Measurements from ENCODE around the gene ARHGAP23.
A peak's percentile ranks its signal among the peaks of the same experiment; 100 is the strongest.
"Not testable (repeated sequence)": the region's sequence is repeated elsewhere in the genome, so short reads cannot be mapped to it uniquely, and the experiment has no call there.

ARHGAP23 gene

GRCh38 chr17:38464723-38465390 lies 36.6 kb downstream of the ARHGAP23 start:
- DNase-seq = no peak

- DNase-seq = no peak
Measured at GRCh38 chr17:38465391-38466345, 37.4 kb downstream of the ARHGAP23 start.

- no peak for DNase-seq
Measured at GRCh38 chr17:38466346-38467315, 38.4 kb downstream of the ARHGAP23 start.

GRCh38 chr17:38467491-38467890 lies 39.2 kb downstream of the ARHGAP23 start:
- no peak for DNase-seq

GRCh38 chr17:38469875-38470274 lies 41.6 kb downstream of the ARHGAP23 start:
- no peak for DNase-seq

- DNase-seq = not testable (repeated sequence)
Measured at GRCh38 chr17:38471253-38471652, 43.0 kb downstream of the ARHGAP23 start.

- not testable (repeated sequence) for DNase-seq
Measured at GRCh38 chr17:38474666-38475065, 46.4 kb downstream of the ARHGAP23 start.

GRCh38 chr17:38476549-38476948 lies 48.3 kb downstream of the ARHGAP23 start:
- DNase-seq = no peak

- not testable (repeated sequence) for DNase-seq
Measured at GRCh38 chr17:38477417-38477816, 49.2 kb downstream of the ARHGAP23 start.

- DNase-seq = not testable (repeated sequence)
Measured at GRCh38 chr17:38477951-38478350, 49.7 kb downstream of the ARHGAP23 start.

- DNase-seq = not testable (repeated sequence)
Measured at GRCh38 chr17:38478667-38479066, 50.4 kb downstream of the ARHGAP23 start.

- not testable (repeated sequence) for DNase-seq
Measured at GRCh38 chr17:38482039-38482699, 53.9 kb downstream of the ARHGAP23 start.

- not testable (repeated sequence) for DNase-seq
Measured at GRCh38 chr17:38482700-38483043, 54.4 kb downstream of the ARHGAP23 start.

GRCh38 chr17:38484242-38485145 lies 56.2 kb downstream of the ARHGAP23 start:
- peak; percentile 10 for DNase-seq

- no peak for DNase-seq
Measured at GRCh38 chr17:38485146-38485468, 56.8 kb downstream of the ARHGAP23 start.

GRCh38 chr17:38485681-38486298 lies 57.5 kb downstream of the ARHGAP23 start:
- DNase-seq = not testable (repeated sequence)

- DNase-seq = not testable (repeated sequence)
Measured at GRCh38 chr17:38489774-38490173, 61.5 kb downstream of the ARHGAP23 start.

GRCh38 chr17:38491346-38492066 lies 63.2 kb downstream of the ARHGAP23 start:
- not testable (repeated sequence) for DNase-seq

GRCh38 chr17:38492067-38493040 lies 64.1 kb downstream of the ARHGAP23 start:
- not testable (repeated sequence) for DNase-seq
